SU-DHL-6 (cell line): ENCODE measurements around the gene CLIP2.

ENCODE experiments used
- CTCF ChIP-seq: fragments of 200-600 bp; sonication (generic); IDR thresholded peaks from one replicate; pipeline ENCODE4 v1.5.1; 2017; ENCODE audit warnings: antibody characterized with exemption, mild to moderate bottlenecking, low read length, moderate library complexity; ENCODE audit not compliant: insufficient read depth, poor library complexity, severe bottlenecking
- EZH2phosphoT487 ChIP-seq: fragments of 200-600 bp; sonication (generic), shearing (Covaris generic); conservative IDR thresholded peaks from 2 replicates; pipeline ENCODE4 v1.6.1; 2018; ENCODE audit warnings: mild to moderate bottlenecking, antibody characterized with exemption, low read length, moderate library complexity, mixed read lengths

DNA sequence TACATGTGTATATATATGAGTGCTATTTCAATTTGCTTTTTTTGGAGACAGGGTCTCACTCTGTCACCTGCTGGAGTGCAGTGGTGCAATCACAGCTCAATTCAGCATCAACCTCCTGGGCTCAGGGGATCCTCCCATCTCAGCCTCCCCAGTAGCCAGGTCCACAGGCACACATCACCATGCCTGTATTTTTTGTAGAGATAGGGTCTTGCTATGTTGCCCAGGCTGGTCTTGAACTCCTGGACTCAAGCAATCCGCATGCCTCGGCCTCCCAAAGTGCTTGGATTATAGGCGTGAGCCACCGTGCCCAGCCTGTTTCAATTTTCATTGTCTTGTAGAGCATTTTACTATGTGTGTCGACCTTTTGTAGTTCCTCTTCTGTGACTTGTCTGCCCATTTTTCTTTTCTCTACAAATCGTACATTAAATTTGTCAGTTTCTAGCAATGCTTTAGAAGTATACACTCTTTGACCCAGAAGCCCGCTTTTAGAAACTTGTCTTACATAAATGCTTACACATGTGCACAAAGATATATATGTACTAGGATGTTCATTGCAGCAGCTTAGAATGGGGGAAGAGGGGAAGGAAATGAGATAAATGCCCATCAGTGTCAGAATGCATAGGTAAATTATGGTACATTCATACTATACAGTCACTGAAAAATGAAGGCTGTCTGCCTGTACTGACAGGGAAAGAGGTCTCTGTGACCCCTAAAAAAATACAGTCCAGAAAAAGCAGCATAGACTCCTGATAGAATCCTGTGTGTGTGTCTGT lies 22.8 kb upstream of the CLIP2 start:
- TF ChIP-seq CTCF, result no peak
- TF ChIP-seq EZH2phosphoT487, result no peak
